Uterus (tissue), 4 donors: Measurements from ENCODE around the gene CLEC2D. TPM values are rescaled to one million over a fixed set of nuclear protein-coding genes. Genes with fewer than 3 reads are reported as not detected.
"Not testable (repeated sequence)": the region's sequence is repeated elsewhere in the genome, so short reads cannot be mapped to it uniquely, and the experiment has no call there.

ENCODE experiments used
- DNase-seq, 2 donors: peaks; one replicate each; pipeline ENCODE4 v3.0.0-alpha.2; 2019 to 2020
- H3K27ac ChIP-seq, 2 donors: fragments of 200-600 bp; sonication (generic); 1 replicate in 1 of 2; 2 replicates in 1 of 2; pipeline ENCODE4 v1.5.1; 2016 to 2018
- H3K27me3 ChIP-seq, 2 donors: fragments of 200-600 bp; sonication (generic); one replicate each; pipeline ENCODE4 v1.5.1; 2018 to 2019; ENCODE audit warnings: control low read depth in 1 of 2
- H3K36me3 ChIP-seq, 2 donors: fragments of 200-600 bp; sonication (generic); one replicate each; pipeline ENCODE4 v1.5.1; 2019; ENCODE audit warnings: control low read depth in 1 of 2
- H3K4me1 ChIP-seq, 2 donors: fragments of 200-600 bp; sonication (generic); one replicate each; pipeline ENCODE4 v1.5.1; 2018 to 2019; ENCODE audit warnings: control low read depth in 1 of 2
- H3K4me3 ChIP-seq, 2 donors: fragments of 200-600 bp; sonication (generic); 1 replicate in 1 of 2; 2 replicates in 1 of 2; pipeline ENCODE4 v1.5.1; 2018 to 2019; ENCODE audit warnings: mild to moderate bottlenecking in 1 of 2
- H3K9me3 ChIP-seq, 2 donors: fragments of 200-600 bp; sonication (generic); one replicate each; pipeline ENCODE4 v1.5.1; 2019; ENCODE audit warnings: control low read depth in 1 of 2
- POLR2A ChIP-seq, 2 donors: fragments of 450-650 bp; IDR thresholded peaks; one replicate each; pipeline ENCODE4 v1.6.1; 2016; ENCODE audit warnings: antibody characterized with exemption in 2 of 2, mild to moderate bottlenecking in 1 of 2, moderate library complexity in 1 of 2
- intact Hi-C: fragments of 100-400 bp; cut with DNase I; formaldehyde crosslinking; loops from one replicate; pipeline ENCODE4 v1.15.1; 2023; ENCODE audit warnings: low total_unique reads
- total RNA-seq, 4 donors: library from RNA; depleted of rRNA in 3 of 4; stranded (reverse); fragments of >200 nt in 3 of 4; gene quantifications; one replicate each; pipeline versions ENCODE4 v1.1.0 to v1.2.4, GENCODE V29; 2014 to 2023
- TF ChIP-seq, protein P1 (sequence below), 4 experiments: fragments of 200-600 bp in 2 of 4; fragments of 450-650 bp in 2 of 4; sonication (generic) in 2 of 4; IDR thresholded peaks; one replicate each; pipeline ENCODE4 v1.5.1; 2016 to 2019; ENCODE audit warnings: antibody characterized with exemption in 4 of 4, mild to moderate bottlenecking in 2 of 4, moderate library complexity in 1 of 4
- donor health status: DM: yes; HTN: yes; CAD: no.

CLEC2D gene
- total RNA-seq, 4 donors from 2014 or later, result 6.8 to 22.8 (median 13.9) TPM

DNA sequence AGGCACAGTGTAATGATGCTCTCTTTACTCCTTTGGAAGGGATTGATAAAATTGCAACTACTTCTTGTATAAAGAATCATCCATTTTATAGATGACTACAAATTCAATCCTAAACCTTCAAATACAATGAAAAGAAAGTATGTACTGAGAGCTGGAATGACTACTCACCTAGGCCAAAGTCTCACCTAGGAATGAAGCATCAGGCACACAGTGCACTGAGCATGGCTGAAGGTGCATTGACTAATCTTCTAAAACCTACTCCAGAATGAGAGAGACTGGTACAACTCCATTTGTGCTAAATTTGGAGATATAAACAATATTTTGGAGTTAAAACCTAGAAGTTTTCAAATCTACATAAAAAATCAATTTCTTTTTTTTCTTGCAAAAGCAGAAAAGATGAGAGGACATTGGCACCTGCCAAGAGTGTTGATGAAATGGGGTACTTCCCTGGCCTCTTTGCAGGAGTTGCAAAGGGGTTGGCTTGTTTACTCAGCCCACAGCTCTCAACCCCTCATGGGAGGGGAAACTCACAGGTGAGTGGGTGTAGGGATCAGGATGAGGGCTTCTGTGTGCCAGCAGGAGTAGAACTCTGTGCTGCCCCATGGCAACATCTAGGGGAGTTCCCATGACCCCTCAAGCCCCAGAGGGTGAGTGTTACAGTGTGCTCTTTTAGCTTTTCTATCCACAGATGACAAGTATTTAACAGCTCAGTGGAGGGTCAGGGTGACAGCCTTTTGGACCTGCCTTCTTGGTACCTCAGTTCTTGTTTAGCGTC, 32.1 kb downstream of the CLEC2D start:
- intact Hi-C loops, result loop anchor here (10.0 kb wide), 1 partner anchor 67 kb away; no protein-coding TSS in a partner anchor
- TF ChIP-seq, protein P1, sequence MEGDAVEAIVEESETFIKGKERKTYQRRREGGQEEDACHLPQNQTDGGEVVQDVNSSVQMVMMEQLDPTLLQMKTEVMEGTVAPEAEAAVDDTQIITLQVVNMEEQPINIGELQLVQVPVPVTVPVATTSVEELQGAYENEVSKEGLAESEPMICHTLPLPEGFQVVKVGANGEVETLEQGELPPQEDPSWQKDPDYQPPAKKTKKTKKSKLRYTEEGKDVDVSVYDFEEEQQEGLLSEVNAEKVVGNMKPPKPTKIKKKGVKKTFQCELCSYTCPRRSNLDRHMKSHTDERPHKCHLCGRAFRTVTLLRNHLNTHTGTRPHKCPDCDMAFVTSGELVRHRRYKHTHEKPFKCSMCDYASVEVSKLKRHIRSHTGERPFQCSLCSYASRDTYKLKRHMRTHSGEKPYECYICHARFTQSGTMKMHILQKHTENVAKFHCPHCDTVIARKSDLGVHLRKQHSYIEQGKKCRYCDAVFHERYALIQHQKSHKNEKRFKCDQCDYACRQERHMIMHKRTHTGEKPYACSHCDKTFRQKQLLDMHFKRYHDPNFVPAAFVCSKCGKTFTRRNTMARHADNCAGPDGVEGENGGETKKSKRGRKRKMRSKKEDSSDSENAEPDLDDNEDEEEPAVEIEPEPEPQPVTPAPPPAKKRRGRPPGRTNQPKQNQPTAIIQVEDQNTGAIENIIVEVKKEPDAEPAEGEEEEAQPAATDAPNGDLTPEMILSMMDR (IDR thresholded peaks at IDR 0.05), result no peak
- no peak for TF ChIP-seq POLR2A (IDR thresholded peaks at IDR 0.05)
- H3K36me3 ChIP-seq, result no peaks in the 10 kb centered on the region
- H3K27ac ChIP-seq, result no peak overlapping the region
- peaks cover 0 to 3% of the 10 kb centered on the region in 2 donors for H3K9me3 ChIP-seq
- H3K27me3 ChIP-seq, result no peaks in the 10 kb centered on the region
- H3K4me3 ChIP-seq, result no peak overlapping the region
- no peak for DNase-seq
- H3K4me1 ChIP-seq, result no peaks in the 10 kb centered on the region

DNA sequence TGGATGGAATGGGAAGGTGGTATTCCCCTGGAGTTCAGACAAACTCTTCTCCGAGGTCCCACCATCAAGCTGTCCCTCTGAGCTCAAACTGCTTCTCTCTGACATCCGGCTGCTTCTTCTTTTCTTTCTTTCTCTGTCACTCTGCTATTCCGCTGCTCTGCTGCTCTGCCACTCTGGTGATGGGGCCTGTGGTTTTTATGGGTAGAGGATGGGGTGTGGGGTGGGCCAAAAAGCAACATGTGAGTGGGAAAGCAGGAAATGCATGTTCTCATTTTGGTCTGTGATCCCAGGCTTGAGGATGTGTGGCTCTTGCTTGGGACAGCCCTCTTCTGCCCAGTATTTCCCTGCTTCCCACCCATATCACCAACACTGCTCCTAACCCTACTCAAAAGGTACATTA, 32.7 kb downstream of the CLEC2D start:
- intact Hi-C loops, result loop anchor here (10.0 kb wide), 1 partner anchor 67 kb away; no protein-coding TSS in a partner anchor
- TF ChIP-seq, protein P1 (IDR thresholded peaks at IDR 0.05), result no peak
- TF ChIP-seq POLR2A (IDR thresholded peaks at IDR 0.05), result no peak
- Histone ChIP-seq H3K27ac (no peak overlapping the region), H3K4me3 (no peak overlapping the region), H3K9me3 (no peaks in the 10 kb centered on the region), H3K27me3 (no peaks in the 10 kb centered on the region), H3K4me1 (no peaks in the 10 kb centered on the region), H3K36me3 (no peaks in the 10 kb centered on the region)
- DNase-seq, result no peak

DNA sequence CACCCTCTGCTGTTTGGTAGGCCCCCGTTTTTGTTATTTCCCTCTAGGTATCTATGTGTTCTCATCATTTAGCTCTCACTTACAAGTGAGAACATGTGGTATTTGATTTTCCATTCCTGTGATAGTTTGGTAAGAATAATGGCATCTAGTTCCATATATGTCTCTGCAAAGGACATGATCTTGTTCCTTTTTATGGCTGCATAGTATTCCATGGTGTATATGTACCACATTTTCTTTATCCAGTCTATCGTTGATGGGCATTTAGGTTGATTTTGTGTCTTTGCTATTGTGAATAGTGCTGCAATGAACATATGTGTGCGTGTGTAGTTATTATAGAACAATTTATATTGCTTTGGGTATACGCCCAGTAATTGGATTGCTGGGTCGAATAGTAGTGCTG, 35.0 kb downstream of the CLEC2D start:
- intact Hi-C loops, result loop anchor here (10.0 kb wide), 1 partner anchor 70 kb away; no protein-coding TSS in a partner anchor

DNA sequence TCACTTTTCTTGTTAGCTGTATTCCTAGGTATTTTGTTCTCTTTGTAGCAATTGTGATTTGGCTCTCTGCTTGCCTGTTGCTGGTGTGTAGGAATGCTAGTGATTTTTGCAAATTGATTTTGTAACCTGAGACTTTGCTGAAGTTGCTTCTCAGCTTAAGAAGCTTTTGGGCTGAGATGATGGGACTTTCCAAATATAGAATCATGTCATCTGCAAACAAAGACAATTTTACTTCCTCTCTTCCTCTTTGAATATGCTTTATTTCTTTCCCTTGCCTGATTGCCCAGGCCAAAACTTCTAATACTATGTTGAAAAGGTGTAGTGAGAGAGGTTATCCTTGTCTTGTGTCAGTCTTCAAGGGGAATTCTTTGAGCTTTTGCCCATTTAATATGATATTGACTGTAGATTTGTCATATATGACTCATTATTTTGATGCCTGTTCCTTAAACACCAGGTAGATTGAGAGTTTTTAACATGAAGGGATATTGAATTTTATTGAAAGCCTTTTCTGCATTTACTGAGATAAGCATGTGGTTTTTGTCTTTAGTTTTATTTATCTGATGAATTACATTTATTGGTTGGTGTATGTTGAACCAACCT, 36.7 kb downstream of the CLEC2D start:
- no peak for DNase-seq
- Histone ChIP-seq H3K27me3 (no peaks in the 10 kb centered on the region), H3K4me3 (no peak overlapping the region), H3K9me3 (no peaks in the 10 kb centered on the region), H3K36me3 (no peaks in the 10 kb centered on the region), H3K4me1 (no peaks in the 10 kb centered on the region), H3K27ac (no peak overlapping the region)
- TF ChIP-seq, protein P1 (IDR thresholded peaks at IDR 0.05), result no peak
- TF ChIP-seq POLR2A (IDR thresholded peaks at IDR 0.05), result no peak
- intact Hi-C loops, result loop anchor here (10.0 kb wide), 1 partner anchor 71 kb away; no protein-coding TSS in a partner anchor

More for the DNA sequence above, 35.0 kb downstream of the CLEC2D start:
- not testable (repeated sequence) for H3K4me3 ChIP-seq, H3K9me3 ChIP-seq, H3K27ac ChIP-seq, DNase-seq, H3K4me1 ChIP-seq, H3K27me3 ChIP-seq, H3K36me3 ChIP-seq

DNA sequence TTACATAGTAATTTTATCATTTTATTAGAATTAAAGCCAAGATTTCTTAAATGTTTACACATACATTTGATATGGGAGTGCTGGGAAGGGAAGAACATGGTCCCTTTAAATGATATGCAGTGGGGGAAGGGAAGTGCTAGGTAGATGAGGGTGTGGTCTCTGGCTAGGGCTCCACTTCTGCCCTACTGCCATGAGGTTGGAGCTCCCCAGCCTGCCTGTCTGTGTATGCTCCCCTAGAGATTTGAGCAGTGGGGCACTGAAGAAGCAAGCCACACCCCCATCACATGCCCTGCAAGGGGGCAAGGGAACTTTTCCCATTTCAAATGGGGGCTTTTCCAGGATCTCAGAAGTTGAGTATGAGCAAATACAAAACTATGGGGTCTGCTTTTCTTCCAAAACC, 37.8 kb downstream of the CLEC2D start:
- no peaks in the 10 kb centered on the region for H3K36me3 ChIP-seq
- no peak for DNase-seq
- no peaks in the 10 kb centered on the region for H3K9me3 ChIP-seq
- H3K4me3 ChIP-seq, result no peak overlapping the region
- no peak overlapping the region for H3K27ac ChIP-seq
- intact Hi-C loops, result loop anchor here (10.0 kb wide), 1 partner anchor 73 kb away; no protein-coding TSS in a partner anchor
- TF ChIP-seq POLR2A (IDR thresholded peaks at IDR 0.05), result no peak
- TF ChIP-seq, protein P1 (IDR thresholded peaks at IDR 0.05), result no peak
- no peaks in the 10 kb centered on the region for H3K4me1 ChIP-seq
- H3K27me3 ChIP-seq, result no peaks in the 10 kb centered on the region
